Measurements from ENCODE around the gene IFNA16. TPM values are rescaled to one million over a fixed set of nuclear protein-coding genes. Genes with fewer than 3 reads are reported as not detected.
"Not testable (repeated sequence)": the region's sequence is repeated elsewhere in the genome, so short reads cannot be mapped to it uniquely, and the experiment has no call there.

The IFNA16 gene
- total RNA-seq, 4 donors from 2014 or later: not detected

GRCh38 chr9:21182810-21183736, 34.0 kb downstream of the IFNA16 start:
- H3K9me3 ChIP-seq, H3K36me3 ChIP-seq, H3K27me3 ChIP-seq, H3K4me1 ChIP-seq, H3K4me3 ChIP-seq, H3K27ac ChIP-seq: not testable (repeated sequence)
- DNase-seq (ENCODE audit: low spot score in 2 of 2): peak in 1 of 2 donors; percentile 18
- WGBS, 2 donors: 33 to 43% methylated on average over 4 of the region's 4 CpGs
- TF ChIP-seq CTCF (IDR thresholded peaks at IDR 0.05): peak in 2 of 5 experiments; percentile 12 to 18

- 85 to 91% methylated on average over 2 of the region's 2 CpGs for WGBS, 2 donors
- no peaks in the 10 kb centered on the region for H3K4me1 ChIP-seq
- H3K27me3 ChIP-seq: no peaks in the 10 kb centered on the region
- H3K36me3 ChIP-seq: no peaks in the 10 kb centered on the region
- TF ChIP-seq EP300 (IDR thresholded peaks at IDR 0.05) (no peak), POLR2A (IDR thresholded peaks at IDR 0.05) (no peak), CTCF (IDR thresholded peaks at IDR 0.05) (no peak)
- DNase-seq (ENCODE audit: low spot score in 2 of 2): no peak
- no peak overlapping the region for H3K27ac ChIP-seq
- H3K9me3 ChIP-seq: no peaks in the 10 kb centered on the region
- no peak overlapping the region for H3K4me3 ChIP-seq
Observed at GRCh38 chr9:21174671-21175070, 42.4 kb downstream of the IFNA16 start.

GRCh38 chr9:21172156-21172555, 45.0 kb downstream of the IFNA16 start:
- no peak for DNase-seq (ENCODE audit: low spot score in 2 of 2)
- H3K36me3 ChIP-seq: no peaks in the 10 kb centered on the region
- H3K4me1 ChIP-seq: no peaks in the 10 kb centered on the region
- H3K4me3 ChIP-seq: no peak overlapping the region
- no peak overlapping the region for H3K27ac ChIP-seq
- 88 to 90% methylated on average over 3 of the region's 3 CpGs for WGBS, 2 donors
- H3K9me3 ChIP-seq: no peaks in the 10 kb centered on the region
- TF ChIP-seq EP300 (IDR thresholded peaks at IDR 0.05) (no peak), POLR2A (IDR thresholded peaks at IDR 0.05) (no peak), CTCF (IDR thresholded peaks at IDR 0.05) (no peak)
- no peaks in the 10 kb centered on the region for H3K27me3 ChIP-seq

GRCh38 chr9:21171351-21171750, 45.8 kb downstream of the IFNA16 start:
- Histone ChIP-seq H3K4me3 (no peak overlapping the region), H3K27ac (no peak overlapping the region), H3K36me3 (no peaks in the 10 kb centered on the region), H3K27me3 (no peaks in the 10 kb centered on the region), H3K9me3 (no peaks in the 10 kb centered on the region), H3K4me1 (no peaks in the 10 kb centered on the region)
- TF ChIP-seq EP300 (IDR thresholded peaks at IDR 0.05): no peak
- TF ChIP-seq POLR2A (IDR thresholded peaks at IDR 0.05): no peak
- TF ChIP-seq CTCF (IDR thresholded peaks at IDR 0.05): no peak
- no peak for DNase-seq (ENCODE audit: low spot score in 2 of 2)
- WGBS, 2 donors: 74 to 84% methylated on average over 1 of the region's 1 CpG

- DNase-seq (ENCODE audit: low spot score in 2 of 2); H3K4me1 ChIP-seq; H3K27ac ChIP-seq; H3K4me3 ChIP-seq; H3K27me3 ChIP-seq; H3K9me3 ChIP-seq; H3K36me3 ChIP-seq: not testable (repeated sequence)
- WGBS, 2 donors: 90% methylated on average over 2 of the region's 2 CpGs
Observed at GRCh38 chr9:21166560-21166959, 50.6 kb downstream of the IFNA16 start, which contains the start of gene IFNA21. TSS of gene IFNA21 (minus strand) at chr9:21166660. CDS start at chr9:21166612, 48 bp downstream.

Other genes with a start within 250 kb of the IFNA16 start
- 1 to 10 TPM; 3.3 to 4.4 (median 3.9) TPM for gene HACD4, start 185.7 kb downstream of the IFNA16 start, total RNA-seq
- gene IFNB1, start 139.4 kb downstream of the IFNA16 start, total RNA-seq: not detected
- not detected for gene IFNW1, start 75.5 kb downstream of the IFNA16 start, total RNA-seq
- gene IFNA21, start 50.7 kb downstream of the IFNA16 start, total RNA-seq: not detected
- gene IFNA4, start 29.7 kb downstream of the IFNA16 start, total RNA-seq: not detected
- gene IFNA7, start 15.1 kb downstream of the IFNA16 start, total RNA-seq: not detected
- gene IFNA10, start 10.2 kb downstream of the IFNA16 start, total RNA-seq: not detected
- gene IFNA17, start 10.9 kb upstream of the IFNA16 start, total RNA-seq: not detected
- gene IFNA14, start 22.7 kb upstream of the IFNA16 start, total RNA-seq: not detected
- gene IFNA5, start 88.0 kb upstream of the IFNA16 start, total RNA-seq: under 1 TPM in 1 of 4 donors, not detected in 3; 0.90 TPM
- gene KLHL9, start 118.1 kb upstream of the IFNA16 start, total RNA-seq: 10 to 100 TPM; 19.8 to 30.2 (median 25.7) TPM
- gene IFNA6, start 133.6 kb upstream of the IFNA16 start, total RNA-seq: not detected
- not detected for gene IFNA13, start 150.7 kb upstream of the IFNA16 start, total RNA-seq
- gene IFNA2, start 168.1 kb upstream of the IFNA16 start, total RNA-seq: not detected
- gene IFNA8, start 191.8 kb upstream of the IFNA16 start, total RNA-seq: not detected
- not detected for gene IFNA1, start 223.1 kb upstream of the IFNA16 start, total RNA-seq

Measured in tibial nerve (tissue), 4 donors.